GM19463 (cell line): ENCODE results near the gene GLIPR1L1.

ENCODE experiments used
- ATAC-seq: cut with Tn5 transposase; IDR thresholded peaks from one replicate; pipeline ENCODE4 v1.9.1; 2021; ENCODE audit warnings: mild to moderate bottlenecking, moderate library complexity; ENCODE audit not compliant: unreplicated experiment

GLIPR1L1 gene, protein sequence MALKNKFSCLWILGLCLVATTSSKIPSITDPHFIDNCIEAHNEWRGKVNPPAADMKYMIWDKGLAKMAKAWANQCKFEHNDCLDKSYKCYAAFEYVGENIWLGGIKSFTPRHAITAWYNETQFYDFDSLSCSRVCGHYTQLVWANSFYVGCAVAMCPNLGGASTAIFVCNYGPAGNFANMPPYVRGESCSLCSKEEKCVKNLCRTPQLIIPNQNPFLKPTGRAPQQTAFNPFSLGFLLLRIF

GRCh38 chr12:75334384-75335030, at the start of gene GLIPR1L1:
TSS of gene GLIPR1L1 (plus strand) at chr12:75334670. CDS start at chr12:75334729, 59 bp downstream.
- ATAC-seq: peak; percentile 59

DNA sequence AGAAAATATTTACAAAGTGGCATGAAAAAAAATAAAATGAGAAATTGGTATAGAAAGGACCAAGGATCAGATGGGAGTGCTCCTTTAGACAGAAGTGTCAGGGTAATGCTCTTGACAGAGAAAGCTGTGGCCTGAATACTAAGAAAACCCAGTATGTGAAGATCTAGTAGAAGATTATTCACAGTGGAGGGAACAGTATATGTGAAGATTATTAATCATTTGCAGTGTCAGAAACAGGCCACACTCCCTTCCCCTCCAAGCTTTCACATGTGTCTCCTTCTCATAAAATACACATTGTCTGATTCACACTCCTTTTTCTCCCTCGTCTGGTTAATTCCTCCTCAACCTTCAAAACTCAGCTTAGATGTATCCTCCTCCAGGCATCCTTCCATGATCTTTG, 45.6 kb upstream of the GLIPR1L1 start:
- no peak for ATAC-seq

GRCh38 chr12:75289753-75290152, 44.7 kb upstream of the GLIPR1L1 start:
- ATAC-seq: no peak

DNA sequence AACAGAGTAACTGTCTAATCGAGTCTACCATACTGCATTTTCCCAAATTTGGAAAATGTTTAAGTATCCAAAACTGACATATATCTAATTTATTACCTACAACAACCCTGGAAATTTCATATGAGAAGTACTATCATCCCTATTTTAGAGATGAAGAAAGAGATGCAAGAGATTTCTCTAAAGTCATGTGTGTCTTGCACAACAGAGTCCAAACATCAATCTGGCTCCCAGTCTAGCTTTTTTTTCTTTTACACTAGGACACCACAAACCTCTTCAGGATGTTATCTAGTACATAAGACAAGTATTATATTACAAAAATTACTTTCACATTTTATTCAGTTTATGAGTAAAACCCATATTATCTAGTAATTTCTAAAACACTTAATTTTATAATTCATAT, 43.5 kb upstream of the GLIPR1L1 start:
- ATAC-seq: no peak

DNA sequence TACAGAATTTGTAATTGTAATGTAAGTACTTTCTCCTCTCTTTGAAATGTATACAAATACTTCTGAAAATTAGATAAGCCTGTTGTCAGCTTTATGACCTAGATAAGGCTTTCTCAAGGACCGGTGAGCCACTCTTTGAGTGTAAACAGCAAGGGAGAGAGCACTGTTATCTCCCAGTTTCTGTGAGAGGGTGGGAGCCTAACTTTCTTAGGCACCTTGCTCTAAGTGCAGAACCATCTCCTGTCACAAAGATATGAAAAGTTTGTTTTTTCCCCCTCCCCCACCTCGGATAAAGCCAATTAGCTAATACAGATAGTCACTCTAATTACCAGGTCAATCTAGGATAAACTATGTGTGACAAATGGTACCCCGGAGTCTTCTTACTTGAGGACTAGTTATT, 40.1 kb upstream of the GLIPR1L1 start:
- ATAC-seq: no peak

GRCh38 chr12:75294797-75295196, 39.7 kb upstream of the GLIPR1L1 start:
- no peak for ATAC-seq

GRCh38 chr12:75302225-75302624, 32.2 kb upstream of the GLIPR1L1 start:
- ATAC-seq: no peak

- ATAC-seq: no peak
Observed at GRCh38 chr12:75302781-75303180, 31.7 kb upstream of the GLIPR1L1 start.

DNA sequence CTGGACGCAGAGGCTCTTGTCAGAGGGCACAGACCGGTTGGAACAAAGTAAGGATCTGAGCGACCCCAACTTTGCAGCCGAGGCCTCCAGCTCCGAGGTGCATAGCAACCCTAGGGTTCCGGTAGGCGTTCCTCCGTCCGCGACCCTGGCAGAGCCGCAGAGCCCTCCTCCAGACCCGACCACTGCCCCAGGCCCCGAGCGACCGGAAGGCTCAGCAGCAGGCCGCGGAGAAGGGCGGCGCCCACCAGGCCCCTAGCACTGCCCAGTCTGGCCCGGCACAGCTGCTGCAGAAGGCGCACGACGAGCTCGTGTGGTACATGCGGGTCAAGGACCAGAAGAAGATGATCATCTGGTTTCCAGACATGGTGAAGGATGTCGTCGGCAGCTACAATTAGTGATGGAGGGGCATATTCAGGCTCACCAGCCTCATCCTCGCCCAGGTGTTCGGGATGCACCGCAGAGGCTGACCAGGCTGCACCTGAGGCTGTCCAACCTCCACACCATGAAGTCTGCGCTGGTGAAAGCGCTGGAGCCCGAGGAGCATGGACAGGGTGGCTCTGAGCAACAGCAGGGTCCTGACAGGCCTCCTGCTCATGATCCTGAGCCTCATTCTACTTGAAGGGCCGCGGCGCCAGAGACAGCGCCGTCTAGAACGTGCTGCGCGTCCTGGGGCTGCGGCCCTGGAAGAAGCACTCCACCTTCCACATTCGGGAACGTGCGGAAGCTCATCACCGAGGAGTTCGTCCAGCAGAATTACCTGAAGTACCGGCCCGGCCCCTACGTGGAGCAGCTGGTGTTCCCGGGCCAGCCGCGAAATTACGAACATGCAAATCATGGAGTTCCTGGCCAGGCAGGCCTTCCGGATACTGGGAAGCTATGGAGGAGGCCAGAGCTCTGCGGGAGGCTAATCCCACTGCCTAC, 28.8 kb upstream of the GLIPR1L1 start:
- no peak for ATAC-seq

DNA sequence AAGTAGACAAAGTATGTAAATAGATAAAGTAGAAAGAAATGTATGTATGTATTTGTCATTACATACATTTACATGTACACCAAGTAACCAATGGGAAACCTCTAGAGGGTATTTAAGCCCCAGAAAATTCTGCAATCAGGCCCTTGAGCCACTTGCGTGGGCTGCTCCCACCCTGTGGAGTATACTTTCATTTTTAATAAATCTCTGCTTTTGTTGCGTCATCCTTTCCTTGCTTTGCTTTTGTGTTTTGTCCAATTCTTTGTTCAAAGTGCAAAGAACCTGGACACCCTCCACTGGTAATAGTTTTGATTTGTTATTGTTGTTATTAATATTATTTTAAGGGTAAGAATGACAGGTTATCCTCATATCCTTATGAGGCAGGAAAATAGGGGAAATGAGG, 26.2 kb upstream of the GLIPR1L1 start:
- ATAC-seq: no peak

- no peak for ATAC-seq
Observed at GRCh38 chr12:75311369-75311768, 23.1 kb upstream of the GLIPR1L1 start.

- ATAC-seq: no peak
Observed at GRCh38 chr12:75315518-75315917, 19.0 kb upstream of the GLIPR1L1 start.

- ATAC-seq: no peak
Observed at GRCh38 chr12:75317784-75318183, 16.7 kb upstream of the GLIPR1L1 start.

- ATAC-seq: no peak
Observed at GRCh38 chr12:75322464-75322863, 12.0 kb upstream of the GLIPR1L1 start.

DNA sequence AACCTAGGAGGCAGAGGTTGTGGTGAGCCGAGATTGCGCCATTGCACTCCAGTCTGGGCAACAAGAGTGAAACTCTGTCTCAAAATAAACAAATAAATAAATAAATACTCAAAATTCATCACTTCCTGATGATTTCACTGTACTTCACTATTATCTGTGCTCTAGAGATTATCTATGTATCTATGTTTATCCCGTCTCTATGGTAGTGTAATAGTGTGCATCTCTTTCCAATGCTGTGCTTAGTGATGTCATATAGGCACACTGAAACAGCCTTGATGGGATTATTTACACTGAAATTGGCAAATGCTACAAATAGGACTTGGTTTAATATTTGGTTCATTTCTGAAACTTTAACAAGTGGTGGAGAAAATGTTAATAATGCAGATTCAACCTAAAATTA, 10.8 kb upstream of the GLIPR1L1 start:
- no peak for ATAC-seq

GRCh38 chr12:75327642-75328041, 6.8 kb upstream of the GLIPR1L1 start:
- no peak for ATAC-seq

GRCh38 chr12:75329918-75330826, 4.3 kb upstream of the GLIPR1L1 start, which contains the start of gene CAPS2:
TSS of gene CAPS2 (minus strand) at chr12:75330324. CDS start at chr12:75326498, 3,826 bp downstream.
- ATAC-seq: peak; percentile 78

DNA sequence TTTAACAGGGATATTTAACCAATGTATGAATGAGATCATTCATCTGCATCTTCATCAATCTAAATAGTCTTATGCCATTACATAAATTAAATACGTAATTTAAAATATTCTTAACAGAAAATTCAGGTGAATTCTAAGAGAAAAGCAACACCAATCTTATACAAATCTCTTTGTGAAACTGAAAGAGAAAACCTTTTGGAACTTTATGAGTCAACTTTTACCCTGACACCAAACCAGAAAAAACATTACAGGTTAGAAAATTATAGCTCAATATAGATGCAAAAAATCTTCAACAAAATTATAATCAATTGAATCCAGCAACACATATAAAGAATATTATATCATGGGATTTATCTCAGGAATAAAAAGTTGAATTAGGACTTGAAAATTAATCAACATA, 3.4 kb downstream of the GLIPR1L1 start:
- peak; percentile 30 for ATAC-seq

DNA sequence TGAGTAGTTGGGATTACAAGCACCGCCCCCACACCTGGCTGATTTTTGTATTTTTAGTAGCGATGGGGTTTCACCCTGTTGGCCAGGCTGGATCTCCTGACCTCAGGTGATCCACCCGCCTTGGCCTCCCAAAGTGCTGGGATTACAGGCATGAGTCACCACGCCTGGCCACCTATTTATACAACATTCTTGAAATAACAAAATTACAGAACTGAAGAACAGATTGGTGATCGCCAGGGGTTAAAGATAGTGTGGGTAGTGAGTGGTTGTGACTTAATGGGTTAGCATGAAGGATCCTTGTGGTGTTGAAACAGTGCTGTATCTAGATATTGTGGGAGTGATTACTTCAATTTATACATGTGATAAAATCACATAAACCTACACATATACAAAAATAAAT, 7.4 kb downstream of the GLIPR1L1 start:
- ATAC-seq: no peak

- ATAC-seq: no peak
Observed at GRCh38 chr12:75345531-75345930, 11.1 kb downstream of the GLIPR1L1 start.
